ENCODE data around the gene RPS6KA1. TPM values are rescaled to one million over a fixed set of nuclear protein-coding genes. Genes with fewer than 3 reads are reported as not detected.
"Not testable (repeated sequence)": the region's sequence is repeated elsewhere in the genome, so short reads cannot be mapped to it uniquely, and the experiment has no call there.

Gene RPS6KA1
- total and polyA plus RNA-seq, 10 donors = 45.8 to 173 (median 116) TPM

DNA sequence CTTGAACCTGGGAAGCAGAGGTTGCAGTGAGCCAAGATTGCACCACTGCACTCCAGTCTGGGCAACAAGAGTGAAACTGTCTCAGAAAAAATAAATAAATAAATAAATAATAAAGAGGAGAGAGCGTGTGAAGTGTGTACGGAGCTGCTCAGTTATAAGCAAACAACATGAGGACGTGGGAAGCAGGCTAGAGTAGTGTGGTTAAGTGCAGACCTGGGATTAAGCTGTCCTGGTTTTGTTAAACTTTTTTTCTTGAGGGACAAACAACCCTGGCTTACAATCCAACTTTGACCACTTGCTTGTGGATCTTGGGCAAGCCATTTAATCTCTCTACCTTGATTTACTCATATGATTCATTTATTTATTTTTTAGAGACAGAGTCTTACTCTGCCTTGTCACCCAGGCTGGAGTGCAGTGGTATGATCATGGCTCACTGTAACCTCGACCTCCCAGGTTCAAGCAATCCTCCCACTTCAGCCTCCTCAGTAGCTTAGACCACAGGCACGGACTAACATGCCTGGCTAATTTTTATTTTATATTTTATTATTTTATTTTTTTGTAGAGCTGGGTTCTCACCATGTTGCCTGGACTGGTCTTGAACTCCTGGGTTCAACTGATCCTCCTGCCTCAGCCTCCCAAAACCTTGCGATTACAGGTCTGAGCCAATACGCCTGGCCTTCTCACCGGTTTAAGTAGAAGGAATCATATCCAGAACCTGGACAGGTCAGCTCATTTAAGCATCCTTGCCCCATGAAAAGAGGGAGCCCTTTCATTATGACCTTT is 52.7 kb downstream of the RPS6KA1 start:
- Histone ChIP-seq H3K36me3 (no peaks in the 10 kb centered on the region), H3K4me3 (no peak overlapping the region), H3K27ac (peak overlapping the region in 2 of 8 donors; percentile 20 to 37), H3K4me1 (peaks cover 0 to 19% (median 6%) of the 10 kb centered on the region in 6 donors), H3K9me3 (no peaks in the 10 kb centered on the region), H3K27me3 (replicated peaks in 1 of 7) (no peaks in the 10 kb centered on the region)
- DNase-seq = peak; percentile 2
- 71 to 85% (median 72%) methylated on average over 8 of the region's 8 CpGs for WGBS, 5 donors
- intact Hi-C loops (cut with DNase I; ENCODE audit: low total_unique reads) = no loop called here
- TF ChIP-seq POLR2AphosphoS5 (IDR thresholded peaks at IDR 0.05) (no peak), POLR2A (IDR thresholded peaks at IDR 0.05) (no peak)
- TF ChIP-seq, protein P1, sequence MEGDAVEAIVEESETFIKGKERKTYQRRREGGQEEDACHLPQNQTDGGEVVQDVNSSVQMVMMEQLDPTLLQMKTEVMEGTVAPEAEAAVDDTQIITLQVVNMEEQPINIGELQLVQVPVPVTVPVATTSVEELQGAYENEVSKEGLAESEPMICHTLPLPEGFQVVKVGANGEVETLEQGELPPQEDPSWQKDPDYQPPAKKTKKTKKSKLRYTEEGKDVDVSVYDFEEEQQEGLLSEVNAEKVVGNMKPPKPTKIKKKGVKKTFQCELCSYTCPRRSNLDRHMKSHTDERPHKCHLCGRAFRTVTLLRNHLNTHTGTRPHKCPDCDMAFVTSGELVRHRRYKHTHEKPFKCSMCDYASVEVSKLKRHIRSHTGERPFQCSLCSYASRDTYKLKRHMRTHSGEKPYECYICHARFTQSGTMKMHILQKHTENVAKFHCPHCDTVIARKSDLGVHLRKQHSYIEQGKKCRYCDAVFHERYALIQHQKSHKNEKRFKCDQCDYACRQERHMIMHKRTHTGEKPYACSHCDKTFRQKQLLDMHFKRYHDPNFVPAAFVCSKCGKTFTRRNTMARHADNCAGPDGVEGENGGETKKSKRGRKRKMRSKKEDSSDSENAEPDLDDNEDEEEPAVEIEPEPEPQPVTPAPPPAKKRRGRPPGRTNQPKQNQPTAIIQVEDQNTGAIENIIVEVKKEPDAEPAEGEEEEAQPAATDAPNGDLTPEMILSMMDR (IDR thresholded peaks at IDR 0.05 in 8 of 11, conservative IDR thresholded peaks at IDR 0.05 in 3 of 11) = no peak

DNA sequence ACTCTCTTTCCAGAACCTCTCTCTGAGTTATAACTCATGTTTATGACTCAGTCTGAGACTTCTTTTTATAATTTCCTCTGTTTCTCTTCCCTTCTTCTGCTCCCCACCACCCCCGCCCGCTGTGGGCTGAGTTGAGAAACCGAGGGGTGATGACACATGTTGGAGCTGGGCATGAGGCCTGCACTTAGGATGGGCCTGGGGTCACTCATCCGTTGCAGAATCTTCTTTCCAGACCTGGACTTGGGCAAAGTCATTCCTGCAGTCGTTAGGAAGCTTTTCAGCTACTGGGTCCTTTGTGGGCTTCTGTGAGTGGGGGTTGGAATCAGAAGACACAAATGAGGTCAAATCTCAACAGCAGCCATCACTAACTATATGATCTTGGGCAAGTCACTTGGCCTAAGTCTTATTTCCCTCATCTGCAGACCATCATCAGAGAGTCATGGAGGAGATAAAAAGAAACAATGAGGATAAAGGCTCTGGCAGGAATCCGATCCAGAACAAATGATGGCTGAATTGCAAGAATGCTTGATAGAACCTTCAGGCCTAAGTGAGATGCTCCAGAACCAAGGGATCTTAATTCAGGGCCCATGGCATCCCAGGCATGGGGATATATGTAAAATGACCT is 53.4 kb downstream of the RPS6KA1 start:
- Histone ChIP-seq H3K4me1 (peaks cover 0 to 19% (median 6%) of the 10 kb centered on the region in 6 donors), H3K9me3 (peaks cover 0 to under 1% (median 0%) of the 10 kb centered on the region in 8 donors), H3K4me3 (no peak overlapping the region), H3K27ac (peak overlapping the region in 2 of 8 donors; percentile 20 to 37), H3K27me3 (replicated peaks in 1 of 7) (no peaks in the 10 kb centered on the region), H3K36me3 (no peaks in the 10 kb centered on the region)
- WGBS, 5 donors = 39 to 62% (median 52%) methylated on average over 6 of the region's 6 CpGs
- intact Hi-C loops (cut with DNase I; ENCODE audit: low total_unique reads) = no loop called here
- TF ChIP-seq POLR2A (IDR thresholded peaks at IDR 0.05) = no peak
- TF ChIP-seq, protein P1 (IDR thresholded peaks at IDR 0.05 in 8 of 11, conservative IDR thresholded peaks at IDR 0.05 in 3 of 11) = no peak
- TF ChIP-seq POLR2AphosphoS5 (IDR thresholded peaks at IDR 0.05) = no peak
- no peak for DNase-seq

- intact Hi-C loops (cut with DNase I; ENCODE audit: low total_unique reads) = no loop called here
- Histone ChIP-seq H3K27me3 (replicated peaks in 1 of 7) (no peaks in the 10 kb centered on the region), H3K4me1 (peaks cover 0 to 19% (median 6%) of the 10 kb centered on the region in 6 donors), H3K4me3 (no peak overlapping the region), H3K9me3 (peaks cover 0 to 9% (median 8%) of the 10 kb centered on the region in 8 donors), H3K27ac (no peak overlapping the region), H3K36me3 (no peaks in the 10 kb centered on the region)
- TF ChIP-seq POLR2A (IDR thresholded peaks at IDR 0.05) (no peak), POLR2AphosphoS5 (IDR thresholded peaks at IDR 0.05) (no peak)
- TF ChIP-seq, protein P1 (IDR thresholded peaks at IDR 0.05 in 8 of 11, conservative IDR thresholded peaks at IDR 0.05 in 3 of 11) = no peak
- WGBS, 5 donors = 78 to 85% (median 81%) methylated on average over 5 of the region's 5 CpGs
- DNase-seq = no peak
Measured at GRCh38 chr1:26583646-26584485, 54.3 kb downstream of the RPS6KA1 start.

GRCh38 chr1:26584588-26584987 is 55.0 kb downstream of the RPS6KA1 start:
- H3K4me3 ChIP-seq; intact Hi-C loops (cut with DNase I; ENCODE audit: low total_unique reads); H3K27ac ChIP-seq; DNase-seq; H3K36me3 ChIP-seq; H3K27me3 ChIP-seq (replicated peaks in 1 of 7): not testable (repeated sequence)
- Histone ChIP-seq H3K4me1 (peaks cover 0 to 19% (median 6%) of the 10 kb centered on the region in 6 donors), H3K9me3 (peaks cover 0 to 17% (median 13%) of the 10 kb centered on the region in 8 donors)
- WGBS, 5 donors = 89 to 94% (median 90%) methylated on average over 4 of the region's 4 CpGs
